GM12892 (cell line): Measurements from ENCODE around the gene RNF14.

ENCODE experiments used
- POLR2A ChIP-seq: IDR thresholded peaks from 2 replicates; pipeline ENCODE4 v1.6.1; 2011; ENCODE audit warnings: low read depth, low read length, control low read depth
- TAF1 ChIP-seq: IDR thresholded peaks from 2 replicates; pipeline ENCODE4 v1.6.1; 2011; ENCODE audit warnings: low read depth, mild to moderate bottlenecking, control low read depth, low read length, borderline replicate concordance

- no peak for TF ChIP-seq TAF1
- TF ChIP-seq POLR2A = no peak
Observed at GRCh38 chr5:142006363-142007236, 37.7 kb downstream of the RNF14 start.
